Activated T-helper 1 cell treated with anti-CD3 and anti-CD28 coated beads, Interleukin-12 subunit alpha, Interleukin-12 subunit beta, Interleukin-2, Interleukin-4 antibody, amounts not matched to agents 30 ng/mL and 10 ng/mL and 1 ng/mL, durations not matched to agents 14 hours and 24 hours and 36 hours (primary cell): ENCODE results near the gene SLC34A3. TPM values are rescaled to one million over a fixed set of nuclear protein-coding genes. Genes with fewer than 3 reads are reported as not detected.

Experiments
- DNase-seq: peaks from one replicate; pipeline ENCODE4 v3.0.0; 2021; ENCODE audit warnings: low spot score
- H3K27ac Mint-ChIP-seq: one replicate; pipeline ENCODE4 v1.8.0; 2021; ENCODE audit warnings: mild to moderate bottlenecking, mixed read lengths
- H3K27me3 Mint-ChIP-seq: one replicate; pipeline ENCODE4 v1.8.0; 2022; ENCODE audit warnings: mild to moderate bottlenecking, moderate library complexity, mixed read lengths; ENCODE audit not compliant: insufficient read depth
- H3K36me3 Mint-ChIP-seq: one replicate; pipeline ENCODE4 v1.8.0; 2021; ENCODE audit warnings: low read depth, mixed read lengths
- H3K4me1 Mint-ChIP-seq: one replicate; pipeline ENCODE4 v1.8.0; 2021; ENCODE audit warnings: low read depth, mixed read lengths
- H3K4me3 Mint-ChIP-seq: one replicate; pipeline ENCODE4 v1.8.0; 2021; ENCODE audit warnings: mild to moderate bottlenecking, moderate library complexity, mixed read lengths
- H3K9me3 Mint-ChIP-seq: one replicate; pipeline ENCODE4 v1.8.0; 2021; ENCODE audit warnings: mixed read lengths
- intact Hi-C: fragments of 100-400 bp; cut with micrococcal nuclease; formaldehyde crosslinking; loops from one replicate; pipeline ENCODE4 v1.15.1; 2024
- total RNA-seq: library from RNA; stranded (reverse); gene quantifications from 2 replicates; pipeline ENCODE4 v1.2.3, GENCODE V29; 2022

Gene SLC34A3
- total RNA-seq, 1 donor from 2014 or later, result not detected

DNA sequence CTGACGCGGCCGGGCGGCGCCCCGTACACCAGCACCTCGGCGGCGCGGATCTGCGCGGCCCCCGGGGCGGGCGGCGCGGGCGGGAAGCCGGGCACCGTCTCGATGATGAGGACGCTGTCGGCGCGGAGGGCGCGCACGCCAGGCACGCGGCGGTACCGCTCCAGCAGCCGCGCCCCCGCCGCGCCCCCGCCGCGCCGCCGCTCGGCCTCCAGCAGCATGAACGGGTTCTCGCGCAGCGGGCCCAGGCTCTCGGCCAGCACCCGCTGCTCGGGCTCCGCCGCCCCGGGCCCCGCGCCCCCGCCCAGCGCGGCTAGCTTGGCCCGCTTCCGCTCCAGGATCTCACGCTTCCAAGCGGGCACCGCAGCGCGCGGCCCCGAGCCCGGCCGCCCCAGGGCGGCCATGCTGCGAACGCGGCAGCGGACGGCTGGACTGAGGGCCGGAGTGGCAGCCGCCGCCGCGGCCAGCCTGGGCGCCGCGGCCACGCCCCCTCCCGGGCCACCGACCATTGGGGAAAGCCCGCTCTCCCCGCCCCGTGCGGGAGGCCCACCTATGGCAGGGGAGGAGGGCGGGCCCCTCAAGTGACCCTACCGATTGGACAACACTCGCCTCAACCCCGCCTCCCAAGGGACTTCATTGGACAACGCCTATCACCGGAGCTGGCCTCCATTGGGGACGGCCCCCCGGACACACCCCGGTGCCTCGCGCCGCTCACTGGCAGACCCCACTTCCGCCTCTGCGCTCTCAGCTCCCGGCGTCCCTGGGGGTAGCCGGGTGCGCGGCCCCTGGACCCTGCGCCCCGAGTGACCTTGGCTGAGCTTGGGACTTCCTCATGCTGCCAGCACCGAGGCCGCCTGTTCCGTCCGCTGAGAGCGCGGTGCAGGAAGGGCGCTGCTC, 30.1 kb upstream of the SLC34A3 start, which contains the start of gene TPRN:
Gene TPRN, minus strand, starts transcription at position 431 of the 894 bp plus-strand sequence. Its CDS starts 30 bp downstream, at position 401.
- Mint-ChIP-seq H3K4me3 (peak within 1 kb of the TSS; percentile 85), H3K36me3 (peaks cover 5% of the 10 kb centered on the region), H3K4me1 (peaks cover 23% of the 10 kb centered on the region), H3K27me3 (no peaks in the 10 kb centered on the region), H3K9me3 (no peaks in the 10 kb centered on the region), H3K27ac (peak within 1 kb of the TSS; percentile 75)
- intact Hi-C loops, result loop anchor here (1.0 kb wide), 6 partner anchors 12 to 71 kb away; partner anchors contain the start of genes ANAPC2, SSNA1 and TUBB4B
- DNase-seq, result peak; percentile 99

GRCh38 chr9:137201205-137201868, 29.4 kb upstream of the SLC34A3 start:
- no peaks in the 10 kb centered on the region for H3K9me3 Mint-ChIP-seq
- H3K4me3 Mint-ChIP-seq, result peak overlapping the region; percentile 83
- DNase-seq, result no peak
- H3K27ac Mint-ChIP-seq, result peak overlapping the region; percentile 75
- peaks cover 6% of the 10 kb centered on the region for H3K36me3 Mint-ChIP-seq
- H3K4me1 Mint-ChIP-seq, result peaks cover 28% of the 10 kb centered on the region
- no peaks in the 10 kb centered on the region for H3K27me3 Mint-ChIP-seq
- intact Hi-C loops, result no loop called here

GRCh38 chr9:137202966-137203365, 27.7 kb upstream of the SLC34A3 start:
- H3K27ac Mint-ChIP-seq, result no peak overlapping the region
- intact Hi-C loops, result no loop called here
- no peak for DNase-seq
- H3K4me1 Mint-ChIP-seq, result peaks cover 42% of the 10 kb centered on the region
- no peaks in the 10 kb centered on the region for H3K9me3 Mint-ChIP-seq
- H3K4me3 Mint-ChIP-seq, result peak overlapping the region; percentile 11
- peaks cover 16% of the 10 kb centered on the region for H3K36me3 Mint-ChIP-seq
- no peaks in the 10 kb centered on the region for H3K27me3 Mint-ChIP-seq

- Mint-ChIP-seq H3K27me3 (no peaks in the 10 kb centered on the region), H3K36me3 (peaks cover 20% of the 10 kb centered on the region), H3K4me3 (peak overlapping the region; percentile 95), H3K27ac (peak overlapping the region; percentile 87), H3K9me3 (no peaks in the 10 kb centered on the region), H3K4me1 (peaks cover 42% of the 10 kb centered on the region)
- intact Hi-C loops, result loop anchor here (1.0 to 2.0 kb wide), 4 partner anchors 16 to 54 kb away; partner anchors contain the start of genes ANAPC2, NELFB and SSNA1
- DNase-seq, result no peak
These were observed 26.0 kb upstream of the SLC34A3 start for GRCh38 chr9:137204731-137205125.

GRCh38 chr9:137205126-137206069, 25.3 kb upstream of the SLC34A3 start, which contains the start of the genes NDOR1 and TMEM203:
NDOR1 (plus strand) TSS chr9:137205700; CDS start chr9:137205778, 78 bp downstream.
TMEM203 (minus strand) TSS chr9:137205648; CDS start chr9:137205414, 234 bp downstream.
- Mint-ChIP-seq H3K9me3 (no peaks in the 10 kb centered on the region), H3K36me3 (peaks cover 22% of the 10 kb centered on the region), H3K4me1 (peaks cover 42% of the 10 kb centered on the region), H3K4me3 (peak within 1 kb of the TSS; percentile 95), H3K27ac (peak within 1 kb of the TSS; percentile 87), H3K27me3 (no peaks in the 10 kb centered on the region)
- peak; percentile 93 for DNase-seq
- intact Hi-C loops, result loop anchor here (1.0 to 2.0 kb wide), 4 partner anchors 17 to 55 kb away; partner anchors contain the start of genes ANAPC2, NELFB and SSNA1

GRCh38 chr9:137206602-137207001, 24.1 kb upstream of the SLC34A3 start:
- H3K27ac Mint-ChIP-seq, result peak overlapping the region; percentile 86
- H3K4me1 Mint-ChIP-seq, result peaks cover 38% of the 10 kb centered on the region
- H3K36me3 Mint-ChIP-seq, result peaks cover 22% of the 10 kb centered on the region
- no peaks in the 10 kb centered on the region for H3K9me3 Mint-ChIP-seq
- DNase-seq, result no peak
- no peaks in the 10 kb centered on the region for H3K27me3 Mint-ChIP-seq
- peak overlapping the region; percentile 95 for H3K4me3 Mint-ChIP-seq
- intact Hi-C loops, result no loop called here

DNA sequence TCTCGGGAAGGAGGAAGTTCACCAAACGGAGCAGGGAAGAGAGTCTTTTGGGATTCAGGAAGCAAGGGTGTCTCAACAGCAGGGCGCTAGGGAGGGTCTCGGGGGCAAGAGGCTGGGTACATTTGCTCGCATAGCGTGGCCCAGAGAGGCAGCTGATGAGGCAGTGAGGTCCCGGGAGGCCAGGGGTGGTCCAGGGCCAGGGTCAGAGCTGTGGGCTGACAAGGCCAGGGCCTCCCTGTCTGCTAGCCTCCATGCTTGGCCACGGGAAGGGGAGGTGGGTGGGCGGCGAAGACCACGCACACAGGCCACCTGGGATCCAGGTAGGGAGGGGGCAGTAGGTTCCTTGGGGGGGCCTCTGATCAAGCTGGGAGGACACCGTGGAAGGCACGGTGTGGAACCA, 19.2 kb upstream of the SLC34A3 start:
- Mint-ChIP-seq H3K36me3 (peaks cover 15% of the 10 kb centered on the region), H3K27me3 (no peaks in the 10 kb centered on the region), H3K4me1 (peaks cover 12% of the 10 kb centered on the region), H3K4me3 (no peak overlapping the region), H3K9me3 (no peaks in the 10 kb centered on the region), H3K27ac (no peak overlapping the region)
- DNase-seq, result no peak
- intact Hi-C loops, result no loop called here

GRCh38 chr9:137212520-137212919, 18.2 kb upstream of the SLC34A3 start:
- Mint-ChIP-seq H3K9me3 (no peaks in the 10 kb centered on the region), H3K36me3 (peaks cover 8% of the 10 kb centered on the region), H3K4me3 (no peak overlapping the region), H3K27me3 (no peaks in the 10 kb centered on the region), H3K4me1 (peaks cover 2% of the 10 kb centered on the region), H3K27ac (no peak overlapping the region)
- intact Hi-C loops, result no loop called here
- DNase-seq, result no peak

DNA sequence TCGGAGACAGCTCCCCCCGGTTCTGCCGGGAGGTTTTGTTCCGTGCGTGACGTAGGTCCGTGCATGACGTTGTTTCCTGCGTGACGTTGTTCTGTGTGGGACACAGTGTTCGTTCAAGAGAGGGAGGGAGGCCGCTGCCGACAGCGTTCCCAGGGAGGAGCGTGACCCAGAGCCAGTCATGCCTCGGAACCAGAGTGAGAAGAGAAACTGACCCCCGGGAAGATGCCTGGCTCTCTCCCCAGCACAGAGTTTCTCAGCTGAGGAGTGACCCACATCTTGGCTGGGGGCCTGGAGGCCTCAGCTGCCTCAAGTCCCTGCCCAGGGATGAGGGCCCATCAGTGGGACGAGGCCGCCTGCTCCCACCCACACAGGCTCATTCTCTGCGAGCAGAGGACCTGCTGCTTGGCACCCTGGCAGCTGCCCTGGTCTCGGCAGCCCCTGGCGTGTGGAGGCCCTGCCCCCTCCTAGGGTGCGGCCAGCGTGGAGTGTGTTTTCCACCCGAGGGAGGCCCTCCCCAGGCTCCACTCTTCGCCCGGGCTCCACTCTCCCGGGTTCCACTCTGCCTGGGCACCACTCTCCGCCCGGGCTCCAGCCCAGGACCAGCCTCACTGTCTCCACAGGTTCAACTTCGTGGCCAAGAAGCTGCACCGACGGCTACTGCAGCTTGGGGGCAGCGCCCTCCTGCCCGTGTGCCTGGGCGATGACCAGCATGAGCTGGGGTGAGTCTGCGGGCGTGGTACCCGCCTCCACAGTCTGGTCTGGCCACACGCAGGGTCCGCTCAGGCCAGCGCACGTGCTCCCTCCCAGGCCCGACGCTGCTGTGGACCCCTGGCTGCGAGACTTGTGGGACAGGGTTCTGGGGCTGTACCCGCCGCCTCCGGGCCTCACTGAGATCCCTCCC, 17.3 kb upstream of the SLC34A3 start:
- intact Hi-C loops, result no loop called here
- Mint-ChIP-seq H3K4me1 (no peaks in the 10 kb centered on the region), H3K36me3 (peaks cover 7% of the 10 kb centered on the region), H3K27me3 (no peaks in the 10 kb centered on the region), H3K9me3 (no peaks in the 10 kb centered on the region), H3K4me3 (no peak overlapping the region), H3K27ac (no peak overlapping the region)
- no peak for DNase-seq

DNA sequence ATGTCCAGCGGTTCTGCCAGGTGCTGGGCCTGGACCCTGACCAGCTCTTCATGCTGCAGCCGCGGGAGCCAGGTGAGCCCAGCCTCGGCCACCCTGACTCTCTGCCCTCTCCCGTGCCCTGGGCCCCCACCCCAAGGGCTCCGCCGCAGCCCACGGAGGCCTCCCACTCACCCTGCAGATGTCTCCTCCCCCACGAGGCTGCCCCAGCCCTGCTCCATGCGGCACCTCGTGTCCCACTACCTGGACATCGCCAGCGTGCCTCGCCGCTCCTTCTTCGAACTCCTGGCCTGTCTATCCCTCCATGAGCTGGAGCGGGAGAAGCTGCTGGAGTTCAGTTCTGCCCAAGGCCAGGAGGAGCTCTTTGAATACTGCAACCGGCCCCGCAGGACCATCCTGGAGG, 16.1 kb upstream of the SLC34A3 start:
- DNase-seq, result no peak
- Mint-ChIP-seq H3K27me3 (no peaks in the 10 kb centered on the region), H3K27ac (no peak overlapping the region), H3K4me3 (no peak overlapping the region), H3K9me3 (no peaks in the 10 kb centered on the region), H3K36me3 (peaks cover 3% of the 10 kb centered on the region), H3K4me1 (no peaks in the 10 kb centered on the region)
- intact Hi-C loops, result no loop called here

GRCh38 chr9:137215196-137215986, 15.3 kb upstream of the SLC34A3 start:
- Mint-ChIP-seq H3K36me3 (peaks cover 1% of the 10 kb centered on the region), H3K27ac (no peak overlapping the region)

More at GRCh38 chr9:137215196-137215986, 15.3 kb upstream of the SLC34A3 start:
- Mint-ChIP-seq H3K4me3 (no peak overlapping the region), H3K4me1 (no peaks in the 10 kb centered on the region), H3K27me3 (no peaks in the 10 kb centered on the region), H3K9me3 (no peaks in the 10 kb centered on the region)
- no peak for DNase-seq
- intact Hi-C loops, result no loop called here
